ENCODE measurements around the gene E2F2. TPM values are rescaled to one million over a fixed set of nuclear protein-coding genes. Genes with fewer than 3 reads are reported as not detected.

Gene E2F2
- total RNA-seq, 6 experiments from 2014 or later: 0.83 to 2.1 (median 1.9) TPM

DNA sequence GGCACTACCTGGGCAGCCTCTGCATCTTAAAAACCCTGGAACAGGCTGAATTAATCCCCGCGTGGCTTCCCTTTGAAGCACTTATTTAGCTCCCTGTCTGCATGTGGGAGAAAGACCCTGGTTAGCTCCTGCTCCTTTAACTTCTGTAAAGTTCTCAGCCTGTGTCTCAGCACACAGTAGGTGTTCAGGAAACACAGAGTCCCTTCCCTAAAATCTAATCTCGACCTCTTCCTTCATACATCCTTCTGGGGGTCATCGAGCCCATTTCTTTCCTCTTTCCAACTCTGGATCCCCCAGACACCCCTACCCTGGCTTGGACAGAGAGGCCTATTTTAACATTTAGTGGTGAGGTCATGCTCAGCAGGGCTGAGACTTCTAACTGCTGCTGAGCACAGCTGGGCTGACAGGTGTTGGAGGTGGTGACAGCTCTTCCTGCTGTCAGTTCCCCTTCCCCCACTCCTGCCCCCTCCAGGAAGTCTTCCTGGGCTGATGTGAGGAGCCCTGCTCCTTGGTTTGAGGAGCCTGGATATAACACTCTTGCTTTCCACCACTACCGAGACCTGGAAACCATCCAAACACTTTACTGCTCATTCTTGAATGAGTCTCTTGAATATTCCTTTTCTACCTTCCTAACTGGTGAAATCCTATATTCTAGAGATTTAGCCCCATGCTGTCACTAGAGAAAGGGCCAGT lies 5.3 kb downstream of the E2F2 start:
- Mint-ChIP-seq H3K27ac (no peak overlapping the region), H3K4me1 (ENCODE audit: low read depth) (peaks cover 27% of the 10 kb centered on the region), H3K4me3 (no peak overlapping the region), H3K9me3 (no peaks in the 10 kb centered on the region), H3K27me3 (ENCODE audit: insufficient read depth) (no peaks in the 10 kb centered on the region), H3K36me3 (ENCODE audit: low read depth) (0 out of 2 replicates have a peak, but pooled peaks cover 4% of the 10 kb centered on the region)
- no peak for DNase-seq
- TF ChIP-seq, protein P1, sequence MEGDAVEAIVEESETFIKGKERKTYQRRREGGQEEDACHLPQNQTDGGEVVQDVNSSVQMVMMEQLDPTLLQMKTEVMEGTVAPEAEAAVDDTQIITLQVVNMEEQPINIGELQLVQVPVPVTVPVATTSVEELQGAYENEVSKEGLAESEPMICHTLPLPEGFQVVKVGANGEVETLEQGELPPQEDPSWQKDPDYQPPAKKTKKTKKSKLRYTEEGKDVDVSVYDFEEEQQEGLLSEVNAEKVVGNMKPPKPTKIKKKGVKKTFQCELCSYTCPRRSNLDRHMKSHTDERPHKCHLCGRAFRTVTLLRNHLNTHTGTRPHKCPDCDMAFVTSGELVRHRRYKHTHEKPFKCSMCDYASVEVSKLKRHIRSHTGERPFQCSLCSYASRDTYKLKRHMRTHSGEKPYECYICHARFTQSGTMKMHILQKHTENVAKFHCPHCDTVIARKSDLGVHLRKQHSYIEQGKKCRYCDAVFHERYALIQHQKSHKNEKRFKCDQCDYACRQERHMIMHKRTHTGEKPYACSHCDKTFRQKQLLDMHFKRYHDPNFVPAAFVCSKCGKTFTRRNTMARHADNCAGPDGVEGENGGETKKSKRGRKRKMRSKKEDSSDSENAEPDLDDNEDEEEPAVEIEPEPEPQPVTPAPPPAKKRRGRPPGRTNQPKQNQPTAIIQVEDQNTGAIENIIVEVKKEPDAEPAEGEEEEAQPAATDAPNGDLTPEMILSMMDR (IDR thresholded peaks at IDR 0.05): no peak

DNA sequence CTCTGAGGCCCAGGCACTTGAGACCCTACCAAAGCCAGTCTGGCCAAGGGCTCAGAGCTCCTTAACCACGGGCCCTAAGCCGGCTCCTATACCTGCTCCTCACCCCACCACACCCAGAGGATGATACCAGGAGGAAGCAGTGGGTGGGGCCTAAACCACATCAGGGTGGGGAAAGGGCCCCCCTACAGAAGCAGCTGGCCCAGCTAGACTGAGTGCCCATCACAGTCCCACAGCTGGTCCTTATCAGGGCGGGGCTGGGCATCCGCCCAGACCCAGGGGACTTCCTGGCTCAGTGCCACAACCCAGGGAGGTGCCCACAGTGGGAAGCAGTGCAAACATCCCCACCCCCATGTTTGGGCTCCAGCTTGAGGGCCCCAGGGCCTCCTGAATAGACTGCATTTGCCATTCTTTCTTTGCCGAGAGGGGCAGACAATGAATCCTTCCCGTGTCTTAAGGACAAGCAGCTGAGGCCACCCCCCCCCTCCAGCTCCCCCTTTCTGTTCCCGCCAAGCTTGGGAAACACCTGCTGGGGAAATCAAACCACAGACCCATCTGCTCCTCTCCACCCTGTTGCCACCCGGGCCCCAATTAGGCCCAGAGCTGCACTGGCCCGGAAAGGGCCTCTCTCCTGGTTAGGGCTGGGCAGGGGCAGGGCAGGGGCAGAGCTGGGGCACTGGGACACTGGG lies 6.2 kb downstream of the E2F2 start:
- no peak for DNase-seq

DNA sequence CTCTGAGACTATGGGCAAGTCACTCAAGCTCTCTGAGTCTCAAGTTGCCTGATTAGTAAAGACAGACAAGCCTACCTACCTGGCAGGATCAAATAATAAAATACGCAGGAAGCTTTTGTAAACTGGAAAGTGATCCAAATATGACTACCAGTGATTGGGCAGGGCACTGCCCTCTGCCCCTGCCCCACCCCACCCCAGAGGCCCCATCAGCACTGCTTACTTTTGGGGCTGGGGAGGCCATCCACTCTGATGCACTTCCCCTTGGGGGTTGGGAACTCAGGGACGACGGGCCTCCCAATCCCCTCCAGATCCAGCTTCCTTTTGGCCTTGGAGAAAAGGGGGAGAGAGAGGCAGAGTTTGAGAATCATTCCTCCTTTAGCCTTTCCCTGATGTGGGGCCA lies 6.9 kb downstream of the E2F2 start:
- H3K27me3 Mint-ChIP-seq (ENCODE audit: insufficient read depth): no peaks in the 10 kb centered on the region
- H3K4me3 Mint-ChIP-seq: no peak overlapping the region
- DNase-seq: no peak
- H3K27ac Mint-ChIP-seq: no peak overlapping the region
- H3K36me3 Mint-ChIP-seq (ENCODE audit: low read depth): 0 out of 2 replicates have a peak, but pooled peaks cover 4% of the 10 kb centered on the region
- TF ChIP-seq, protein P1 (IDR thresholded peaks at IDR 0.05): no peak
- no peaks in the 10 kb centered on the region for H3K9me3 Mint-ChIP-seq
- peaks cover 17% of the 10 kb centered on the region for H3K4me1 Mint-ChIP-seq (ENCODE audit: low read depth)

More for the DNA sequence above, 6.2 kb downstream of the E2F2 start:
- Mint-ChIP-seq H3K4me1 (ENCODE audit: low read depth) (peaks cover 24% of the 10 kb centered on the region), H3K27me3 (ENCODE audit: insufficient read depth) (no peaks in the 10 kb centered on the region), H3K9me3 (no peaks in the 10 kb centered on the region), H3K27ac (no peak overlapping the region), H3K4me3 (no peak overlapping the region), H3K36me3 (ENCODE audit: low read depth) (0 out of 2 replicates have a peak, but pooled peaks cover 4% of the 10 kb centered on the region)
- TF ChIP-seq, protein P1 (IDR thresholded peaks at IDR 0.05): no peak

DNA sequence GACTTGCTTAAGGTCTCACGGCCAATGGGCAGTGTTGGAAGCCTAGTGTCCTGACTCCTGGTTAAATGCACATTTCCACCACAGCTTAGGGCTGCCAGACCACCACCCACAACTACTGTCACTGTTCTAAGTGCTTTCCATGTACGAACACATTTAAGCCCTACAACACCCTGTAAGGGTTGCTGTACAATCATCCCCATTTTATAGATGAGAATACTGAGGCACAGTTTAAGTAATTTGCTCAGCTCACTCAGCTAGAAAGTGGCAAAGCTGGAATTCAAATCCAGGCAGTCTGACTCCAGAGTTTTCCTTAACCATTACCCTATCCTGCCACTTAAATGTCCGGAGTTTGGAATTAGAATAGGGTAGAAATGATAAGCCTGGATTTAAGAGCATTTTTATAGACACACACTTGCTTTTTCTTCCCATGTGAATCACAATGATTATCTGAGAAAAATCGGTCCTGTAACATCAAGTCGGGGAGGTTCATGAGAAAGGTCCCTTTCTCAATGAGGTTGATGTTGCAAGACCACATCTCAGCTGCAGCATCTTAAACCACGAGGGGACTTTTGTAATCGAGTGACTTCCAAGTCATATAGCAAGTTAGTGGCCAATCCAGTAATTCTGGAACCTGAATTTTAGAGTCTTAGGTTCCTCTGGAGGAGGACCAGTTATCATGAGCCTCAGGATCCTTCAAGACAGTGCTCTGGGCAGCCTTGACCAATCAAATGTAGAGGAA lies 8.6 kb downstream of the E2F2 start:
- Mint-ChIP-seq H3K27ac (no peak overlapping the region), H3K9me3 (no peaks in the 10 kb centered on the region), H3K4me1 (ENCODE audit: low read depth) (no peaks in the 10 kb centered on the region; the same call in 1 of the 2 replicates), H3K4me3 (no peak overlapping the region), H3K27me3 (ENCODE audit: insufficient read depth) (no peaks in the 10 kb centered on the region), H3K36me3 (ENCODE audit: low read depth) (0 out of 2 replicates have a peak, but pooled peaks cover 4% of the 10 kb centered on the region)
- DNase-seq: no peak
- TF ChIP-seq, protein P1 (IDR thresholded peaks at IDR 0.05): no peak

DNA sequence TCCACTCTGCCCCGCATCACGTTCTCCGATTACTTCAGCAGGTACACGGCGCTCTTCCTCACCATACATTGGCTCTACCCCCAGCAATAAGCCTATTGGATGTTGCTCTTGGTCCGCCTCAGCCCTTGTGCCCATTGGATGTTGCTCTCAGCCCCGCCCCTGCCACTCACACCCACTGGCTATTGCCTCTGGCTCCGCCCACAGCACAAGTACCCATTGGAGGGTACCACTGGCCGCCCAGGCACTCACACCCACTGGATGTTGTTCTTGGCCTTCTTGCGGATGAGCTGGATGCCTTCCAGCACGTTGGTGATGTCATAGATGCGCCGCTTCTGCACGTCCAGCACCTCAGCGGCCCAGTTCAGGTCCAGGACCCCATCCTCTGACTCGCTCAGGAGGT lies 9.4 kb downstream of the E2F2 start:
- H3K9me3 Mint-ChIP-seq: no peaks in the 10 kb centered on the region
- H3K4me3 Mint-ChIP-seq: no peak overlapping the region
- H3K4me1 Mint-ChIP-seq (ENCODE audit: low read depth): no peaks in the 10 kb centered on the region
- no peak for DNase-seq
- no peaks in the 10 kb centered on the region for H3K27me3 Mint-ChIP-seq (ENCODE audit: insufficient read depth)
- no peak overlapping the region for H3K27ac Mint-ChIP-seq
- 0 out of 2 replicates have a peak, but pooled peaks cover 4% of the 10 kb centered on the region for H3K36me3 Mint-ChIP-seq (ENCODE audit: low read depth)
- TF ChIP-seq, protein P1 (IDR thresholded peaks at IDR 0.05): no peak

Measured in HFFc6 (cell line).